ENCODE measurements around the gene FAM221B.

The FAM221B gene

DNA sequence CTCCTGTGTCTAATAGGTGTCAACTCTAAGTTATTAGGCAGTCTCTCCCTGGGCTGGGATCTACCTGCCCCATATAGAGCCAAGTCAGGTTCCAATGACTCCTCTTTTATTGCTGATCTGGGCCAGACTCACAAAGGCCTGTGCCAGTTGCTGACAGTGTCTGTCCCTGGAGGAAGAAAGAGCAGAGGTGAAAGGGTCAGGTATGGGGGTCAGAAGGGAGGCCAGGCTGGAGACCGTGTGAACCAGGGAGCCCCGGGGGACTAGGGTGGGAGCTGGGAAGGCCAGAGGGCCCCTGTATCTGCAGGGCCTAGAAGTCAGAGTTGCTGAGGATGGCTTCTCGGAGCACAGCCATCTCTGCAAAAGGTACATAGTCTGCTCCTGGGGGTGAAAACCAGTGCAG is 10.2 kb downstream of the FAM221B start:
- no peak for DNase-seq

DNA sequence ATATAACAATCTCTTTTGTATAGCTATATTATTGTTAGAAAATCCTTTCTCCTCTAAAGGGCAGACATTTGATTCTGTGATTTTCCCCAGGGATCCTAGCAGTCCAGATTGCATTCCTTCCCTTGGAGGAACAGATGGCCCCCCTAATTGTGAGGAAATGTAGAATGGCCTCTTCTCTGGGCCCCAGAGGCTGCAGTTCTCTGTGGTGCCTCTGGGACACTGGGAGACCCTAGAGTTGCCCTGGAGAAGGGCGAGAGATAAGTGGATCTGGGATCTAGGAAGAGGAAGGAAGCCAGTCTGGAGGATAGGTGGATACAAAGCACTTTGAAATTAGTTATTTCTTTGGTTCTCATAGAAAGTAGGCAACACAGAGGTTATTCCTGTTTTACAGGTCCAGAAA is 11.8 kb downstream of the FAM221B start:
- DNase-seq = no peak

DNA sequence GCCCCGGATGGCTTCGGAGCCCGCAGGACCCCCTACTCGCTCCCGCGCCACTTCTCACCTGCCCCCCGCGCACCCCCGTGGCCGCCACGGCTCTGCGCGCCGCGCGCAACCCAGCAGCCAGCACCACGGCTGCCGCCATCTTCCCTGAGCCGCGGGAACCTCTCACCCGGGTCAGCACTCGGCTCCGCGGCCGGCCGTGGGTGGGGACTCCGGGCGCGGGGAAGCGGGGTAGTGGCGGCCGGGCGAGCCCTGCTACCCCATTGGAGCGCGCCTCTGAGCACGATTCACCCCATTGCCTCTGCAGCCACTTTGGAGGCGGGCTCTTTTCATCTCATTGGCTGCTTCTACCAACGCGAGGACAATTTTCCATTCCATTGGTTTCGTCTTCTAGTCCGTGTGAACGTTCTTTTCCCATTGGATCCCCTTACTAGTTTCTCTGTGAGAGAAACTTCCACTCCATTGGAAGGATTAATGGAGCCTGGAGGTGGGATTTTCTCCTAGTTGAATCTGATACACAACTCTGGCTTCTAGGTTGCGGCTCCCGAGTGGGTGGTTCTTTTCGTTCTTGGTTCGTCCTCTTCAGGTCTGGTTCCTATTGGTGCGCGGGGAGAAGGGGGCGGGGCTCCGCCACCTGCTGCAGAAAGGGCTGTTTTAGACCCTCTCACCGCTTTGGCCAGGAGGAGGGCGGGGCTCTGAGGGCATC is 13.5 kb downstream of the FAM221B start, which contains the start of gene HINT2:
TSS of gene HINT2 (minus strand) at position 202 of the 703 bp plus-strand sequence. CDS start at position 139, 63 bp downstream.
- DNase-seq = peak; percentile 93 to 99 (median 96)

GRCh38 chr9:35814106-35814840 is 14.3 kb downstream of the FAM221B start:
- DNase-seq = peak in 2 of 5 experiments; percentile 11 to 62

- no peak for DNase-seq
Measured at GRCh38 chr9:35813434-35814105, 15.0 kb downstream of the FAM221B start.

DNA sequence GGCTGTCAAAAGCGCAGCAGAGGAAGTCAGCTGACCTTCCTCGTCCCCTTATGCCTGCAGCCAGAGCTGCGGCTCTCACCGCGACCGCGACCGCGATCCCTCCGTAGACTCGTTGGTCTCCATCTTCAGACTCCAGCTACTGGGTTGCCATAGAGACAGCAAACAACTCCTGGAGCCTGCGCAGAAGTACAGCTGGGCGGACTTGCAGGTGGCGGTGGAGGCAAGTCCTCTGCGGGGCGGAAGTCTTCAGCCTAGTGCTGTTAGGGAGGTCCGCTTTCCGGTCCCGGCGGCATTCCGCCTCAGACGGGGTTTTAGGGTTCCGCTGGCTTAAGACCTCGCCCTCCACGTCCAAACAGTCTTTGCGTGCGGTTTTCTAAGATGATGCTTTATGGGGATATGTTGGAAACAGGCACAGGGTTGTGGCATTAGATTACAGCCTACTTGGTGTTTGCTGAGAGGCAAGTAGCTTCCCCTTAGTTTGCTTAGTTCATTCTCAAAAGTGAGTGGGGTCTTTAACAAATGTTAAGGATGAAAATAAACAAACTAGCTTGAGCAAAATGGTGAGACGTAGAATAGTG is 16.4 kb downstream of the FAM221B start, which contains the start of gene SPAG8:
TSS of gene SPAG8 (minus strand) at position 238 of the 578 bp plus-strand sequence. CDS start at position 123, 115 bp downstream.
- peak; percentile 81 to 100 (median 94) for DNase-seq

GRCh38 chr9:35811381-35812024 is 17.0 kb downstream of the FAM221B start:
- DNase-seq = no peak

DNA sequence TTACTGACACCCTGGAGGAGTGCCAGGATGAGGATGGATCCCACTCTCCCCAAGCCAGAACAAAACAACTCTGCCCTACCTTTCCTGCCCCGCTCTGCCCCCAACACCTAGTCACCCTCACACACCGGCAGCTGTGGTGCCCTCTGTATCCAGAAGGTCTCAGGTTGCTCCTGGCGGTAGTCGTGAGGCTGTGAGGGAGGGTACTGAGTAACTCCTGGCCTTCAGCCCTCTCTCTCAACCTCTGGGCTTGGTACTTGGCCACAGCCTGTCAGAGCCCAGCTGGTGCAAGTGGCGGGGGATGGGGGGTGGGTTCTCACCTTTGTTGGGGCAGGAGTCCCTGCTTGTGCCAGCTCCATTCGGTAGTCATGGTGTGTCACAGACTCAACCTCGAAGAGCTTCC is 18.4 kb downstream of the FAM221B start:
- no peak for DNase-seq

DNA sequence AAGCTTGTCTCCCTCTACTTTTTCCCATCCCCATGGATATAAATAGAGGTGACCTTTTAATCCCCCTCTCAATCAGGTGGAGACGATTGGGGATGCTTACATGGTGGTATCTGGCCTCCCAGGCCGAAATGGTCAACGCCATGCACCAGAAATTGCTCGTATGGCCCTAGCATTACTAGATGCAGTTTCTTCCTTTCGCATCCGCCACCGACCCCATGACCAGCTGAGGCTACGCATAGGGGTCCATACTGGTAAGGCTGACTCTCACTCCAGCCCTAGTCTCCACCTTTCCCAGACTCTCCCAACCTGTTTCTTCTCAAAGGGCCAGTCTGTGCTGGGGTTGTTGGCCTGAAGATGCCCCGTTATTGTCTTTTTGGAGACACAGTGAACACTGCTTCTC is 20.1 kb downstream of the FAM221B start:
- no peak for DNase-seq

DNA sequence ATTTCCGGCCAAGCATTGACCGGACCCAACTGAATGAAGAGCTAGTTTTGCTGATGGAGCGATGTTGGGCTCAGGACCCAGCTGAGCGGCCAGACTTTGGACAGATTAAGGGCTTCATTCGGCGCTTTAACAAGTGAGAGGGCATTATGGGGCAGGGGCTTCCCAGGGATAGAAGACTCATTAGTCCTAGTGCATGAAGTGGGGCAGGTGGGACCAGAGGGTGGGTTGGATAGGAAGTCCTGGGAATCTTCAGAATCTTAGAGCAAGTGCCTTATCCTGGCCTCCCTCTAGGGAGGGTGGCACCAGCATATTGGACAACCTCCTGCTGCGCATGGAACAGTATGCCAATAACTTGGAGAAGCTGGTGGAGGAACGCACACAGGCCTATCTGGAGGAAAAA is 22.4 kb downstream of the FAM221B start:
- no peak for DNase-seq

- DNase-seq = no peak
Measured at GRCh38 chr9:35801328-35802128, 27.0 kb downstream of the FAM221B start.

DNA sequence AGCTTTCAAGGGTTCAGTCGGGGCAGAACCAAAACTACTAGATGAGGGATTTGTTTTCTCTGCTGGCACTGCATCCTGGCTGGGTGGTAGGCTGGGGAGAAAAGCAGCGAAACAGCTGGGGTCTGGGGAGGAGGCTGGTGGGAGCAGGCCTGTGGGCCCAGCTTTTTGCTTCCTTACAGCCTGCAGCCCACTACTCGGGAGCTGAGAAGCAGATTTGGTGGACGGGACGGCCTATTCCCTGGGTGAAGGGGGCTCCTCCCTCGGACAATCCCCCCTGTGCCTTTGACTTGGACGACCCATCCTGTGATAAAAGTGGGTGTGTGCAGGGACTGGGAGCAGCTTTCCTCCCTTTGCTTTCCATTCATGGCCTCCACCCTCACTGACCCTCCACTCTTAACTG is 28.0 kb downstream of the FAM221B start:
- no peak for DNase-seq

DNA sequence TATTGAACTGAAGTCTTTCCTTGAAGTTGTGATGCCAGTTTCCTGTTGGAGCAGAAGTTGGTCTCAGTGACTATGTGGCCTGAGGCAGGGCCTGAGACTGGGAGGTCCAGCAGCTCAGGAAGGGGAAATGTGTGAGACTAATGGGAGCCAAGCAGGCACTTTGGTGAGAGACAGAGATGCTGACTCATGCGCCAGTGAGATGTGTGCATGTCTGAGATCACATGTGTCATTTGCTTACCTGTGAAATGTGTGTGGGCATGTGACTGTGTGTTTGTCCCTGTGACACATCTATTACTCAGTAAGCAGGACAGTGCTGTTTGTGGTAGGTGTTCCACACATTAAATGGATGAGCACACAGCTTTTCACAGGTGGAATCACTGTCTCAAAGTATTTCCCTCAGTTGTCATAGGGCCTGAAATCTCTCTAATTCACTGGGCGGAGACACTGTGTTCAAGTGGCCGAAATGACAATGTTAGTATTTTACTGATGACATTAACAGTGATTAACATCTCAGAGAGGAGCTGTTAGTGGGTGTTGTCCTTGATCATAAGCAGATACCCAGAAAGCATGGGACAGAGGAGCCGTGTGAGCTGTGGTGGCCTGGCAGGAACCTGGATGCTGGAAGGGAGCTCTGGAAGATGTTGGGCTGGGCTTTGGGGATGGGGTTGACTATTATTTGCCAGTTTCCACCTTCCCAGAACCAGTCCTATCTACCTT is 29.7 kb downstream of the FAM221B start:
- DNase-seq = peak in 2 of 5 experiments; percentile 26 to 45

DNA sequence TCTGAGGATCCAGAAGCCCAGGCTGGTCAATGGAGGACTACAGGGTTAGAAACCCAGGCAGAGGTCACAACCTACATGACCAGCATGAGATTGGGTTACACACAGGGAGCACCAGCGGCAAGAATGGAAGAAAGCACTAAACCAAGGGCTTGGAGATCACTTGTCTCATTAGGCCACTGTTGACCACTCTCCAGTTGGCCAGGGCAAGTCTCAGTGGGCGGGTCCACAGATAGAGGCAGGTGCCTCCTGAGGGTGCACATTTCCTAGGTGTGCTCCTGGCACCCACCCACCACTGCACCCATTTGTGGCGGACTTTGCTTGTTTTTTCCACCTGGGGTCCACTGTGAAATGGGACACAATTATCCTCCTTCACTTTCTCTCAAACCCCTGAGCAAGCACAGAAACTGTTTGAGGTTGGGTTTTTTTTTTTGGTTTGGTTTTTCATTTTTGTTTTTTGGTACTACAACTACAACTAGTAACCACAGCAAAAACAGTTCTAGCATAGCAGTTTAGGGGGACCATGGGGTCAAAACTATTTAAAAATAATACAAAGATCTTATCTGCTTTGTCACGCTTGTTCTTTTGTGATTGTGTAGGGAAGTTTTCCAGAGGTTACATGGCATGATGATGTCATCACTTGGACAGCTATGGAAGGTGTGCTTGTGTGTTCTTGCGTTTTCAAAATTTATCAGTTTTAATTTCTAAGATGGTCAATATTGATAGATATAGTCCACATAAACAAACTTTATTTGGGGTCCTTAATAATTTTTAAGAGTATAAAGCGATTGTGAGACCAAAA is 31.0 kb downstream of the FAM221B start:
- no peak for DNase-seq

DNA sequence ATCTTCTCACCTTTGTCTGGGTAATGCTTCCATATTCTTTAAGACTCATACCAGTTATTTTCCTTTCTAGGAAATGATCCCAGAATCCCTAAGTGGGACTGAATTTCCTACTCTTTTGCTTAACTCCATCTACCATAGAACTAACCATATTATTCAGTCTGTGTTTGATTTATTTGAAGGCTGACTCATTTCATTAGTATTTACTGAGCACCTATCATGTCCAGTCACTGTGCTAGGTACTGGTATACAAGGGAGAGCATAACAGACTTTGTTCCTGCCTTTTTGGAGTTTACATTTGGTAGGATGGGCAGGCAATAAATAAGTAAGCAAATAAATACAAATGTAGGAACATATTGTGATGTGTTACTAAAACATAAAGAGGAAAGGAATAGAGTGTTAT is 32.8 kb downstream of the FAM221B start:
- no peak for DNase-seq

- DNase-seq = no peak
Measured at GRCh38 chr9:35793461-35793860, 35.1 kb downstream of the FAM221B start.

DNA sequence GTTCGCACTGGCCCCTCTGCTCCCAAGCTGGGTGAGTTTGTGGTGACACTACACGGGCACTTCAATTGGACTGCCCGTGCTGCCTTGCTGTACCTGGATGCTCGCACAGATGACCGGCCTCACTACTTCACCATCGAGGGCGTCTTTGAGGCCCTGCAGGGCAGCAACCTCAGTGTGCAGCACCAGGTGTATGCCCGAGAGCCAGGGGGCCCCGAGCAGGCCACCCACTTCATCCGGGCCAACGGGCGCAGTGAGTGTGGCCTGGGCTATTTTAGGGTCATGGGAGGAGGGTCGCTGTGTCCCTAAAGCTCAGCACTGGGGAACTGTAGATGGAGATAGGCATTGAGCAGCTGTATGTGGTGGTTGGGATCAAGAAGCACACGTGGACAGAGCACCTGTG is 35.7 kb downstream of the FAM221B start:
- DNase-seq = no peak

DNA sequence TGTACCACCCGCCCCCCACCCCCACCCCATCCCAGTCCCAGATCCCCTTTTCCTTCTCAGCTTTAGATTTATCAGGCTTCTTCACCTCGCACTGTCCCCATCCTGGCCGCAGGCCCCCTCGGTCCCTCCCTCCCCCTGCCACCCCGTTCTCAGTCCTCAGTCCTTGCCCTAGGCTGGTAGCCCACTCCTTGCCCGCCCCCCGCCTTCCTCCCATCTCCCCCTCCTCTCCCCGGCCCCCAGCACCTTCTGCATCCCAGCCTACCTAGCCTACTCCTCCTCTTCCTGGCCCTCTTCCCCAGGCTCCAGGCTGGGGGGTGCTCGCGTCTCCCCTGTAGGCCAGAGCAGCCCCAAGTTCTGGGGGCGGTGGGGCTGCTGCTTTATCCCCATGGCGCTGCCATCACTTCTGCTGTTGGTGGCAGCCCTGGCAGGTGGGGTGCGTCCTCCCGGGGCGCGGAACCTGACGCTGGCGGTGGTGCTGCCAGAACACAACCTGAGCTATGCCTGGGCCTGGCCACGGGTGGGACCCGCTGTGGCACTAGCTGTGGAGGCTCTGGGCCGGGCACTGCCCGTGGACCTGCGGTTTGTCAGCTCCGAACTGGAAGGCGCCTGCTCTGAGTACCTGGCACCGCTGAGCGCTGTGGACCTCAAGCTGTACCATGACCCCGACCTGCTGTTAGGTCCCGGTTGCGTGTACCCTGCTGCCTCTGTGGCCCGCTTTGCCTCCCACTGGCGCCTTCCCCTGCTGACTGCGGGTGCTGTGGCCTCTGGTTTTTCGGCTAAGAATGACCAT is 36.3 kb downstream of the FAM221B start:
- no peak for DNase-seq

- no peak for DNase-seq
Measured at GRCh38 chr9:35791297-35791921, 37.1 kb downstream of the FAM221B start, which contains the start of gene NPR2. Gene NPR2 (plus strand): TSS chr9:35791591. CDS start chr9:35792409, 818 bp downstream.
